ENCODE results near the gene ZNF232. TPM values are rescaled to one million over a fixed set of nuclear protein-coding genes. Genes with fewer than 3 reads are reported as not detected.
"Not testable (repeated sequence)": the region's sequence is repeated elsewhere in the genome, so short reads cannot be mapped to it uniquely, and the experiment has no call there.

Gene ZNF232
- total RNA-seq, 1 donor from 2014 or later: 4.0 TPM

- DNase-seq (ENCODE audit: low read depth in 2 of 2): no peak
These were observed 14.4 kb downstream of the ZNF232 start for GRCh38 chr17:5097101-5097834.

- DNase-seq (ENCODE audit: low read depth in 2 of 2): no peak
These were observed 15.0 kb downstream of the ZNF232 start for GRCh38 chr17:5096731-5097100.

GRCh38 chr17:5092218-5093010 is 19.3 kb downstream of the ZNF232 start:
- no peak for DNase-seq (ENCODE audit: low read depth in 2 of 2)

GRCh38 chr17:5080591-5080990 is 31.1 kb downstream of the ZNF232 start:
- no peak for DNase-seq (ENCODE audit: low read depth in 2 of 2)

GRCh38 chr17:5078106-5079028 is 33.3 kb downstream of the ZNF232 start, which contains the start of gene ZFP3:
ZFP3 (plus strand) TSS chr17:5078467; CDS start chr17:5091505, 13,038 bp downstream.
- peak; percentile 52 to 73 for DNase-seq (ENCODE audit: low read depth in 2 of 2)

- DNase-seq (ENCODE audit: low read depth in 2 of 2): no peak
These were observed 33.9 kb downstream of the ZNF232 start for GRCh38 chr17:5077781-5078105.

- DNase-seq (ENCODE audit: low read depth in 2 of 2): not testable (repeated sequence)
These were observed 34.4 kb downstream of the ZNF232 start for GRCh38 chr17:5077275-5077674.

GRCh38 chr17:5075472-5075871 is 36.2 kb downstream of the ZNF232 start:
- not testable (repeated sequence) for DNase-seq (ENCODE audit: low read depth in 2 of 2)

- no peak for DNase-seq (ENCODE audit: low read depth in 2 of 2)
These were observed 42.0 kb downstream of the ZNF232 start for GRCh38 chr17:5069724-5070123.

- DNase-seq (ENCODE audit: low read depth in 2 of 2): no peak
These were observed 43.4 kb downstream of the ZNF232 start for GRCh38 chr17:5068236-5068635.

- DNase-seq (ENCODE audit: low read depth in 2 of 2): no peak
These were observed 46.4 kb downstream of the ZNF232 start for GRCh38 chr17:5065227-5065744.

Other genes starting within 250 kb of the ZNF232 start
- gene C17orf107, start 212.3 kb downstream of the ZNF232 start, total RNA-seq: 0.39 and 0.76 TPM in 2 replicates
- gene CHRNE, start 208.8 kb downstream of the ZNF232 start, total RNA-seq: 0.90 and 1.1 TPM in 2 replicates
- not detected in 2 replicates for gene GP1BA, start 179.6 kb downstream of the ZNF232 start, total RNA-seq
- 47.4 and 62.8 TPM in 2 replicates for gene SLC25A11, start 171.8 kb downstream of the ZNF232 start, total RNA-seq
- 12.5 and 15.8 TPM in 2 replicates for gene RNF167, start 171.6 kb downstream of the ZNF232 start, total RNA-seq
- gene PFN1, start 163.3 kb downstream of the ZNF232 start, total RNA-seq: 450 and 458 TPM in 2 replicates
- 1.5 and 2.7 TPM in 2 replicates for gene ENO3, start 160.8 kb downstream of the ZNF232 start, total RNA-seq
- 45.4 and 49.7 TPM in 2 replicates for gene SPAG7, start 144.1 kb downstream of the ZNF232 start, total RNA-seq
- 2.3 and 7.5 TPM in 2 replicates for gene CAMTA2, start 124.2 kb downstream of the ZNF232 start, total RNA-seq
- 0.38 and 0.39 TPM in 2 replicates for gene INCA1, start 114.4 kb downstream of the ZNF232 start, total RNA-seq
- gene KIF1C, start 113.9 kb downstream of the ZNF232 start, total RNA-seq: 63.5 and 82.7 TPM in 2 replicates
- gene SLC52A1, start 76.5 kb downstream of the ZNF232 start, total RNA-seq: 0.25 and 0.26 TPM in 2 replicates
- 0.77 and 1.3 TPM in 2 replicates for gene ZFP3, start 33.4 kb downstream of the ZNF232 start, total RNA-seq
- gene USP6, start 4.2 kb upstream of the ZNF232 start, total RNA-seq: not detected in 2 replicates
- gene ZNF594, start 80.0 kb upstream of the ZNF232 start, total RNA-seq: 1.9 and 2.8 TPM in 2 replicates
- not detected in 2 replicates for gene SCIMP, start 123.0 kb upstream of the ZNF232 start, total RNA-seq
- 28.2 and 32.2 TPM in 2 replicates for gene RABEP1, start 170.4 kb upstream of the ZNF232 start, total RNA-seq